GM21367 (cell line): ENCODE results near the gene PTAFR.
A peak's percentile ranks its signal among the peaks of the same experiment; 100 is the strongest.

Source experiments
- ATAC-seq: cut with Tn5 transposase; IDR thresholded peaks from one replicate; pipeline ENCODE4 v1.9.1; 2021; ENCODE audit not compliant: unreplicated experiment

The PTAFR gene, protein sequence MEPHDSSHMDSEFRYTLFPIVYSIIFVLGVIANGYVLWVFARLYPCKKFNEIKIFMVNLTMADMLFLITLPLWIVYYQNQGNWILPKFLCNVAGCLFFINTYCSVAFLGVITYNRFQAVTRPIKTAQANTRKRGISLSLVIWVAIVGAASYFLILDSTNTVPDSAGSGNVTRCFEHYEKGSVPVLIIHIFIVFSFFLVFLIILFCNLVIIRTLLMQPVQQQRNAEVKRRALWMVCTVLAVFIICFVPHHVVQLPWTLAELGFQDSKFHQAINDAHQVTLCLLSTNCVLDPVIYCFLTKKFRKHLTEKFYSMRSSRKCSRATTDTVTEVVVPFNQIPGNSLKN

DNA sequence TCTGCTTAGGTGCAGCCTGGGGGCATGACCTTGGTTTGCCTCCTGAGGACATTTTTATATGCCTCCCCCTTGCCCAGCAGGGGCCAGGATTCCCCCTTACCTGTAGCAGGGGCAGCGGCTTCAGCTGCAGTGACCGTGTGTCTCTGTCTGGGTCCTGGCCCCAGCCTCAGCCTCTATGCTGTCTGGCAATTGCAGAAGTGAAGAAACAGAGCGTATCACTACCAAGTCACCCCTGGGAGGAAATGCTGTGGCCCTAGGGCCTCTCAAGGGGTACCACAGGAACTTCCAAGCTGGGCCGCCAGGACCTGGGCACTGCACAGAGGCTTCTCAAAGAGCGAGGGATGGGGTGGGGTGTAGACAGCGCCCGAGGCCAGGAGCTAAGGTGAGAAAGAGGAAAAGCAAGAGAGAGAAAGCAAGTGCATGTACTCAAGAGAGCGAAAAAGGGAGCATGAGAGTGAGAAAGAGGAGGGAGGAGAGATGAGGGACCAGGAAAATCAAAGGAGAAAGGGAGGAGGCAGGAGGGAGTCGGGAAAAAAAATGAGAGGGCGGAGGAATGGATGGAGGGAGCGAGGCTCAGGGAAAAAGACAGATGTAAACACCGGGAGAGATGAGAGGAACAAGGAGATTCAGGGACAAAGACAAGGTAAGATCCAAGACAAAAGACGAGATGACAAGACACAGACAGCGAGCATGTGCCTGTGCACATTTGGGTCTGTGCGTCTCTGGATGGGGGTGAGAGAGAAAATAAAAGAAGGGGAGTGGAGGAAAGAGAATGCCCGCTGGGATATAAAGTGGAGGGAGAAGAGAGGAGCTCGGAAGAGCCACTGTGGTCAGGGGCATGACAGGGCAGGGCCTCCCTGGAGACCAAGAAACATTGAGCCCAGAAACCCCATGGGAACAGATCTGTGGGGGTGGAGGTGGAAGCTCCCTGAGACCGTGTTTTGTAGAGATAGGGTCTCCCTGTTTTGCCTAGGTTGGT is at the start of gene PTAFR:
PTAFR (minus strand) TSS at position 199 of the 979 bp plus-strand sequence. CDS start 25,669 bp downstream, outside the sequence.
- ATAC-seq = no peak

DNA sequence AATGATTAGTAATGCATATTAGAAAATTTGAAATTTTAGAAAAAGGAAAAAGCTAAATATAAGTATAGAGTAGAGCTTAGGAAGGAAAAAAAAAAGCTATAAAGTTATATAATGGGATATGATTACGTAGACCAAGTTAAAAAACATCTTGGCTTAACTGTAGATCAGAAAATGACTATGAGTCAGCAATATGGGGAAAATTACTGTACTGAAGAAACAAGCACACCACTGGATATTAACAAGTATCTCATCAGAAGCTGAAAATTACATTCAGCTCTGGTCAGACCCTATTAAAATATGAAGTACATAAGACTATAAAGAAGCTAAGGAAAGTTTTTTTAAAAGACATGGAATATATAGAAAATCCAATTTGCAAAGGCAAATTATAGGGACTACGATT is 36.8 kb upstream of the PTAFR start:
- no peak for ATAC-seq

DNA sequence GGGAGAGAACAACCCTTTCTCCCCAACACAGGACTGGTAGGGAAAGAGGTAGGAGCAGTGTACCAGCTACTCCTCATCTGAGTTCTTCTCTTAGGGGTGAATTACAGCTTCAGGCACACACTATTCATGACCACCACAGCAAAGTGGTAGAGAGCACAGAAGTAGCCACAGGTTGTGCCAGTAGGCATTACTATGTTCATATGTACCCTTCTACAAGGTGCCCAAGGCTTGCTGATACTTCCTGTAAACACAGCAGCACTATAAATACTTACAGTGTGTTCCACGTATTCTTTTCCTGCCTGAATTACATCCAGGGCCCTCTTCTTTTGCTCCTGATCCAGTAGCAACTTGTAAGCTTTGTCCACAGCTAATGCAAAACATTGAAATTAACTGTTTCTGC is 33.2 kb upstream of the PTAFR start:
- no peak for ATAC-seq

DNA sequence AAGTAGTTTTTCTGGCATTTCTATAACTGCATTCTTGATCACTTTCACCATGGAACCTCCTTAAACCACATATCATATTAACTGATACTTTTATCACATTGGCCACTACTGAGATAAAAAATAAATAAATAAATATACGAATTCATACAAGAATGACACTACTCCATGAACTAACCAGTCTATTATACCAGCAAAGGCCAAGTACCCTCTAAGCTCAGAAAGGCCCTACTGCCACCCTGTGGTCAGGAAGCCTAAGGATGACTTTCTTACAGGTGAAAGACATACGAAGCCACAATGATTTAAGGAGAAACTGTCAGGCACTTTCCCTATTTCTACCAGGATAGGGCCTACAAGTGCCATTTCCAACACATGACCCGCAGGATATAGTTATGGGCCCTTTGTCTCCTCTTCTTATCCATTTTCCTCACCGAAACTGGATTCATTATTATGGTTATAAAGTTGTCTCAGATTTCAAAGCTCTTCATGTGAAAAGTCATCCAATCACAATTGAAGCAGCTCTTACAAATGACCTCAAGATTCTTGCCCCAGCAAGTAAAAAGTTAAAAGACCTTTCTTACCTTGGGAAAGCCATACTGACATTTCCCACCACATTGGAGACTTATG is 32.4 kb upstream of the PTAFR start:
- no peak for ATAC-seq

DNA sequence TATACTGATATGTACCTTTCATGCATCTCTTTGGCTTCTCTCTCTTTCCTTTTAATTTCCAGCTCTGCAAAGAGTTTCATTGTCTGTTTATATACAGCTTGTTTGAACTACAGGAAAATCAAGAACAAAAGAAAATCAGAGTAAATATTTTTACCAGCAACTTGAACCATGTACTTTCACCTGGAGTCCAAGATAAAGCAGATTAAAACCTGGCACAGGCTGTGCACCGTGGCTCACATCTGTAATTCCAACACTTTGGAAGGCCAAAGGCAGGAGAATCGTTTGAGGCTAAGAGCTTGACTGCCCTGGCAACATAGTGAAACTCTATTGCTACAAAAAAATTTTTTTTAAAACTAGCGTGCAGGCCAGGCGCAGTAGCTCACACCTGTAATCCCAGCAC is 28.8 kb upstream of the PTAFR start:
- no peak for ATAC-seq

DNA sequence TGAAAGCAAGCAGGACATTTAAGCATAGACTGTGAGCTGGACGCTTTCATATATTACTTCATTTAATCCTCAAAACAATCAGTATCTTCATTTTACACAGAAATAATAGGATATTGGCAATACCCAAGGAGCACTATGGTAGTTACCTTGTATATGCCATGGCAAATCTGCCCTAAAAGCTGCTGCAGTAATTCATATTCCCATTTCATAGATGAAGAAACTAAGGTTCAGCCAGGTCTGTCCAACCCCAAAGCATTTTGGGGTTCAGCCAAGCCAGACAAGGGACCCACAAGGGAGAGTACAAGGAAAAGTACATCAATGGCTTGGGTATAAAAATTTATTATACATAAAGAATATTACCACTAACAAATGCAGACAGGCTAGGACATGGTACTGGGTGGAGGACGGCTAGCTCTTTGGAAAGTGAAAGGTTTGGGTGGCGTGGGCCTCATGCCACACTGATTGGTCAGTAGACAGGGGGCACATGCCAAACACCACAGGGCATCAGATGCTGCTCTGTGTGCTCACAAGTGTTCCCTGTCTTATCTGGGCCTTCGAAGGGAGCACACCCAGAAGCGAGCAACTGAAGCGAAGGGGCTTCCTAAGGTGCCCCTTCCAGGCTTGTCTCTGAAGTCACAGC is 23.9 kb upstream of the PTAFR start:
- no peak for ATAC-seq

DNA sequence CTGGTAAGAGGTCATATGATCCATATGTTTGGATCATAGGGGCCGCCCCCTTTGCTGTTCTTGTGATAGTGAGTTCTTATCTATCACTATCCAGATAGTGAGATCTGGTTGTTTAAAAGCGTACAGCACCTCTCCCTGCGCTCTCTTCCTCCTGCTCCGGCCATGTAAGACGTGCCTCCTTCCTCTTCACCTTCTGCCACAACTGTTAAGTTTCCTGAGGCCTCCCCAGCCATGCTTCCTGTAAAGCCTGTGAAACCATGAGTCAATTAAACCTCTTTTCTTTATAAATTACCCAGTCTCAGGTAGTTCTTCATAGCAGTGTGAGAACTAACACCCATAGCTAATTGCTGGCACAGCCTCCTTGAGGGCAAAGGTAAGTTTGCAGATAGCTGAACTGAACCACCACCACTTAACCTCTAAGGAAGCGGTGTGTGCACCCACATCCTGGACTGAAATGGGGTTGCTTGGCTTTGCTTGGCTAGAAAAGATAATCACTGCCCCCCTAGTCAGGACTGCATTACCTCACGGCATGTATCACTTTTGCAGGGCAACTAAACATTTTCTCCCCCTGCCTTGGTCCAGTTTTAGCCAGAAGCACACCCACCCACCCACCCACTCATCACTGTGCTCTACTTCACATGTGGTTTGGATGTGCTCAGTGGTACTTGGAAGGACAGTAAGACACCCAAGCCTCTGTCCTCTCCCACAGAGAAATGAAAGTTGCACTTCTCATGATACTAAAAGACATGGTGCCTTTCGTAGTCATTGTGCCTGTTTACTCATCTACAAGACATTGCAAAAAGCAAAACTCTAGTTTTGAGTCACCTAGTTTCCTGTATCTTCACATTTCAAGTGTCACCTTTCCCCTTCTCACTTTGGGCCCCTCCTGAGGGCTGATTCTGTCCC is 23.1 kb upstream of the PTAFR start:
- peak; percentile 63 for ATAC-seq

DNA sequence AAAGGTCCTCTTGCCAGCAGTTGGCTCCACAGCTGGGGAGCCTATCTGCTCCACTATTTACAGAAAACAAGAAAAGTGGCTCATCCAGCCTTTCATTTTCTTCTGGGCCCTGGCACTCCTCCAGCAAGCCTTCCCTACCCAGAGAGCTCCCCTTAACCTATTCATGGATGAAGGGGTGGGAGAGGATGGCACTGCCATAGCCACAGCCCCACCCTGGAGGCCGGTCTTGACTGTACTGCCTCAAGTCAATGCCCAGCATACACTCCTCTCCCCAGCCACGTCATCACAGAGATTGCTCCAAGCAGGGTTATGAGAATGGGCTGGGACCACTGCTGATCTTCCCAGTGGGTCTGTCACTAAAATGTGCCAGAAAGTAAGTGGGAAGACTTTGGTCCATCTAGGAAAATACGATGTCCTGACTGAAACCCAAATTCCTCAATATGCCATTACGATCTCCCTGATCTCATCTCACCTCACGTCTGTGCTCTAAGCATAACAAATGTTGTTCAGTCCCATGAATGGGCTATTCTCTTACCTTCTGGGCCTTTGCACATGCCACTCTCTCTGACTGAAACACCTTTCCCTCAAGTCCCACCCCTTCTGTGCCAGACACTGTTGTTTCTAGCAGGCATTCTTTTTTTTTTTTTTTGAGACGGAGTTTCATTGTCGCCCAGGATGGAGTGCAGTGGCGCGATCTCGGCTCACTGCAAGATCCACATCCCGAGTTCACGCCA is 21.4 kb upstream of the PTAFR start:
- no peak for ATAC-seq

DNA sequence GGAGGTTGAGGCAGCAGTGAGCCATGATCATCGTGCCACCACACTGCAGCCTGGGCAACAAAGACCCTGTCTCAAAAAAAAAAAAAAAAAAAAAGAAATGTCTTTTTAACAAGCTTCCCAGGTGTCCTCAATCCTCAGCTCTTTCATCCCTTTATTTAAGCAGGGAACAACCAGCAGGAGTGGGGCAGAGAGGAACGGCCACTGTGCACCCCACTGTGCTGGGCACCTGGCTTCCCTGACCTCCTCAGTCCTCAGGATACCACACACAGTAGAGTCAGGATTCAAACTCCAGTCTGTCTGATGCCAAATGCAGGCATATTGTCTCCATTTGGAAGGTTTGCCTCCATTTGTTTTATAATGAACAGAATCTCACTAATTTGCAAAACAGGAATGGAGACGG is 19.8 kb upstream of the PTAFR start:
- no peak for ATAC-seq

DNA sequence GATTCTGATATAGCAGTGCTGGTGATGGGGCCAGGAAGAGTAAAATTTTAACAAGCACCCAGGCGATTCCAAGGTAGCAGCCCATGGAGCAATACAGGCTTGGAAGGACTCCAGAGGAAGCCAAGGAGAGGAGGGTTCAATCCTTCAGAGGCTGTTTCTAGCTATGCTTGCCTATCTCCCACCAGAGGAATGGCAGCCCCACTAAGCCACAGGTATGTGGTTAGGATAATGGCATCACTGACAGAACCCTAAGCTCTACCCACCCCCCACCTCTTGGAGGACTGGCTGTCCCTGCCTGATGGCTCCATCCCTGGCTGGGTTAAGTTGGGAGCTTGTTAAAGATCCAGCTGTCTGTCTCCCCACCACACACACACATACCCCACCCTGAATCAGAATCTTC is 19.3 kb upstream of the PTAFR start:
- no peak for ATAC-seq

DNA sequence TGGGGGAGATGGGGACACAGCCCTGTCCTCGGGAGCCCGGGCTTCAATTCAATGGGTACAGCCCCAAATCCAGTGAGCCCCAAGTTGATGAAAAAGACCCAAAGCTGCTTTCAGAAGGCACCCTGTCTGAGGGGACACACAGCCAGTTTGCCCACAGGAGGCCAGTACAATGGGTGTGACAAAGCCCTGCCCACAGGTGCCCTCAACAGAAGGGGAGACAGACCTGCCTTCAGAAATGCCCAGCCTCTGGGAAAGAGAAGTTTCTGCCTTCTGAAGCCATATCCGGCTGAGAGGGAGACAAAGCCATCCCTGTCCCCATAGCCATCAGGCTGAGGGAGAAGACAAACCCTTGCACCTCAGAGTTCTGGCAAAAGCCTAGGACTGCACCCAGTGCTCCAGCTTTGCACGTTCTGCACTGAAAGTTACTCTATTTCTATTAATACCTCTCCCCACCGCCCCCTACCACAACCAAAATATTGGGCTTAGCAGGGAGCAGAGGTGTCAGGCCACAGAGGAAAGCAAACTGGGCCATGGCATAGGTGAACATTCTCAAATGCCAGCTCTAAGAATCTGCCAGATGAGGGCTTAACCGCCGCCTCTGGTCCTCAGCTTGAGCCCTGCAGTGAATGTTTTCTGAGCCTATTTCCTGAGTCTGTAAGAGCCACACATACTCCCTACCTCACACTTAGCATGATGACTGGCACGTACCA is 18.0 kb upstream of the PTAFR start:
- ATAC-seq = no peak

DNA sequence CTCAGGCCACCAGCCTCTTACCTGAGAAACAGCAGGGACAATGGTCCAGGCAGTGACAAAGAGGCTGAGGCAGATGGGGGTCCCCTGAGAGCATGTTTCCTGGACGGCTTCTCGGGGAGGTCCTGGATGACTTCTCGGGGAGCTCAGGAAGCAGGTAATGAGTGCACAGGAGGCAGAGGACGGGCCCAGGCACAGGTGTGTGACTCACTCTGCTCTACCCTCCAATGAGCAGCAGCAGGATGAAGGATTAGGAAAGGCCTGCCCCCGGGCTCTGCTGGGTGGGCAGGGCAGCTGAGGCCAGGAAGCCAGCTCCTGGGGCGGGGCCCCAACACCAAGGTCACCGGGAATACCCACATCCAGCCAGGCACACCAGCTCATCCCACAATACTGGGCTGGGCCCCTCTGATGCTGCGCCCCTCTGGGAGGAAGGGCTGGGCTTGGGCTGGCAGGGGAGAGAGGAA is 17.2 kb upstream of the PTAFR start:
- no peak for ATAC-seq

DNA sequence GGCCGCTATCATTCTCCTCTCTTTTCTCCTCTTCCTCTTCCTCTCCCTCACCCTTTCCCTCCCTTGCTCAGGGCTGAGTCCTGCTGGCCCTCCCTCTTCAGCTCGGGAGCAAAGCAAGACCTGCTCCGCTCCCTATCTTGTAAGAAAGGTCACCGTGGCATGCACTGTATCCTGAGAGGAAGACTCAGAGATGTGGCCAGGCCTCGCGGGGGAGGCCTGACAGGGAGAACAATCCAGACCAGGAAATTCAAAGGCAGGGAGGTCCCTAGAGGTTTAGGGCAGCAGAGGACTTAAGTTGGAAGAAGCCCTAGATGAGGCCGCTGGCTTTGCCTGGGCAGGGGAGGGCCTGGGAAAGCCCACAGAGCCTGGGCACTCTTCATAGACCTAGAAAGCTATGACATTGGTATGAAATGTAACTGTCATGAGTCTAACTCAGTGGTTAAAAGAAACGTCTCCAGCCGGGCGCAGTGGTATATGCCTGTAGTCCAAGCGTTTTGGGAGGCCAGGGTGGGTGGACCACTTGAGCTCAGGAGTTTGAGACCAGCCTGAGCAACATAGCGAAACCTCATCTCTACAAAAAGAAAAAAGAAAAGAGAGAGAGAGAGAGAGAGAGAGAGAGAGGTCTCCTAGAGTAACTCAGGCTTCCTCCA is 14.6 kb upstream of the PTAFR start:
- ATAC-seq = no peak

DNA sequence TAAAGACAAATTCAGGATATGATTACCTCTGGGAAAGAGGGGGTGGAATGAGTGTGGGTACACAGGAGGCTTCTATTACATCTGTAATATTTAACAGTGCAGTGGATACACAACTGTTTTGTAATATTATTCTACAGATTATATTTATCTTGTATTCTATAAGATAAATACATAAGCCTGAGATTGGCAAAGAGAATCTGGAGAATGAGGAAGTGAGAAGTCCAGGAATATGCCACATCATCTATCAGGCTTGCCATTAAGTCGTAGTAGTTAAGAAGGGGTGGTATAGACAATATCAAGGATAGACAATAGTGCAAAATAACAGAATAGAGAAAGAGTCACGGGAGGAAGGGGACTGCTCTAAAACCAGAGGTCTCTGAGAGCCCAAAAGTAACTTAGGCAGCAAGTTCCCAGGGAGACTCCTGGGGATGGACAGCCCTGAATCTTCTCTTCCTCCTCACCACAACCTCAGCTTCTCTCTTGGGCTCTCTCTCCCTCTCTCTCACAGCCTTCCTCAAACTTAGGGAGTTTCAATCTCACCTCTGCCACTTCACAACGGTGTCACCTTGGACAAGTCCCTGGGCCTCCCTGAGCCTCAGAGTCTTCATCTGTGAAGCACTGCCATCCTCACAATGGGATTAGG is 14.0 kb upstream of the PTAFR start:
- ATAC-seq = no peak

DNA sequence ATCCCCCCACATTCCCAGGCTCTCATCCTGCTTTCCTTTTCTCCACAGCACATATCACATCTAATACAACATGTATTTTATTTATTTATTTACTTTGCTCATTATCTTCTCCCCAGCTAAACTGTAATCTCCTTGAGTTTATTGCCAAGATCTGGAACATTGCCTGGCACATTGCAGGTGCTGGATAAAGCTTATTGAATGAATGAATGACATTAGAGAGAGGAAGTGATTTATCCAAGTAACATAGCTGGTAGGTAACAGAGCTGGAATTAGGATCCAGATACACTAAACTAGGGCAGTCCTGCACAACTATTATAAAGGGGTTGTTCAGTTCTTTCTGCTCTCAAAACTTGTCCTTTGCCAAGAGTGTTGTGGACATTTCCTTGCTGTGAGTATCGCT is 8.6 kb upstream of the PTAFR start:
- no peak for ATAC-seq

DNA sequence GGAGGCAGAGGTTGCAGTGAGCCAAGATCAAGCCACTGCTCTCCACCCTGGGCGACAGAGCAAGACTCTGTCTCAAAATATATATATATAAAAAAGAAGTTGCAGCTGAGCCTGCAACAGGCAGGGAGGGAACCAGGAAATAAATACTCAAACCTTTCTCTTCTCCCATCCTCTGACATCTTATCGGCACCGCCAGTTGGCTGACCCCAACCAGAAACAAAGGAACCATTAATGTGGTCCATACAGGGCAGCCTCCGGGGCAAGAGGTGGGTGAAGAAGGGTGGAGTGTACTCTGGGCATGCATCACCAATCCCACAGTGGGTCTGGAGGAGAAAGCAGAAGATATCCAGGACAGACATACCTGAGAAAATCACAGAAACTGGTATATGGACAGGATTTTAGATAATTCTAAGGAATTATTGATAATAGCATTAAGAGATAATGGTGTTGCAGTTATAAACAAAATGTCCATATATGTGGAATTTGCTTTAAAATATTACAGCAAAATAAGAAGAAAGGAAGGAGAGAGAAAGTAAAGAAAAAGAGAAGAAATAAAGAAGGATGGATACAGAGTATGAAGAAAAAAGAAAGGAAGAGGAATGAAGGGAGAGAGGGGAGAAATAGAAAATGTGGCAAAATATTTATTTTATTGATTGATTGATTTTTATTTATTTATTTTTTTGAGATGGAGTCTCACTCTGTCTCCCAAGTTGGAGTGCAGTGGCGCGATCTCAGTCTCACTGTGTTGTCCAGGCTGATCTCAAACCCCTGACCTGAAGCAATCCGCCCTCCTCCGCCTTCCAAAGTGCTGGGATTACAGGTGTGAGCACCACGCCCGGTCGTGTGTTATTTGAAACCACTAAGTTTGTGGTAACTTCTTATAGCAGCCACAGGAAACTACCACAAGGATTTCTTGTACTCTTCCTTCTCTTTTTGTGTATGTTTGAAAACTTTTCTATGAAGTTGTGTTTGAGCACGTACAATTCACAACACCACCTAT is 4.1 kb upstream of the PTAFR start:
- ATAC-seq = no peak
